GM21529 (cell line): Measurements from ENCODE around the gene DOHH.
"Not testable (repeated sequence)": the region's sequence is repeated elsewhere in the genome, so short reads cannot be mapped to it uniquely, and the experiment has no call there.

Experiments used
- ATAC-seq: cut with Tn5 transposase; IDR thresholded peaks from one replicate; pipeline ENCODE4 v1.9.1; 2021; ENCODE audit not compliant: unreplicated experiment

The DOHH gene

DNA sequence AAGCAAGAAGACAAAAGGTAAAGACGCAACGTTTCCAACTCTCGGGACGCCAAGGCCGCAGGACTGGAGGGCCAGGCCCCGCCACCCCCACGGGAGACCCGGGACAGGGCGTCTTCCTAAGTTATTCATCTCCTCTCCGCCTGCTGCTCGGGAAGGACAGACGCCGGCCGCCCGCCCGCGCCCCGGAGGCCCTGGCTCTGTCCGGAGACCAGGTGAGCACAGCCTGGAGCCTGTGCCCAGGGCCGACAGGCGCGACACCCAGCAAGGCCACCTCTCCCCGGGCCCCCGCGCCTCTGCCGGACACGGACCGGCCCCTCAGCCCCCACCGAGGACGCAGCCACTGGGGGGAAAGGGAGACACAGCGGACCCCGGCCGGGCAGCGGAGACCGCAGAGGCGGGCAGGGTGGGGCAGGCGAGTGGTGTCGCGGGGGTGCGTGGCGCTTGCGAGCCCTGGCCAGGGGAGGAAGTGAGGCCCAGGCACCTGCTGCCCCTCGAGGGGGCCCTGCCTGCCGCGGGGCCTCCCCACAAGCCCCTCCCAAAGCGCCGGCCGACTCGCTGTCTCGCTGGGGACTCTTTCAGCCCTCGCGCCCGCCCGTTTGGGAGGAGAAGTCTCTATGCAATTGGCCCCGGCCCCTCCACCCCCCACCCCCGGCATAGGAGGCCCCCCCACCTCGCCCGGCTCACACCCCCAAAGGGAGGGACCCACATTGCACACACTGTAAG is 37.3 kb downstream of the DOHH start:
- ATAC-seq, result no peak

DNA sequence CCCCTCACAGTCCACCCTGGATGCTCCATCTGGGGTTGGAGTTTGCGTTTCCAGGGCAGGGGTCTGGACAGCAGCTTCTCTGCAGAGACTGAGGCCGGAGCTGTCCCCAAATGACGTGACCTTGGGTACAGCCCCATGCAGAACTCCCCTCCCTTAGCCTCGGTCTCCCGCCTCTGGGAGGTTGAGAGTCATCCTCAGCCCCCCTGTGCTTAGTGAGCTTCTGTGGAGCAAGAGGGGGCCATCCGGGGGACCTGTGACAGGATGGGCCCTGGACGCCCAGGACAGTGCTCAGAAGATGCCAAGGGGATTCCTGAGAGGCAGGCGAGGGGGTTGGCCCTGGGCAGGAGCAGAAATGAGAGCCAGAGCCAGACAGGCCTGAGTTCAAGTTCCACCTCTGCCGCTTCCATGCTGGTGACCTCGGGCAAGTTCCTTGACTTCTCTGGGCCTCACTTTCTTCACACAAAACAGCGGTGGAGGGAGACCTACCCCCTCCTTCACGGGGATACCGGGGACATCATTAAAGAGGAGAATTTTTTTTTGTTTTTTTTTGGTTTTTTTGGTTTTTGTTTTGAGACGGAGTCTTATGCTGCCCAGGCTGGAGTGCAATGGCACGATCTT is 40.4 kb downstream of the DOHH start:
- no peak for ATAC-seq

DNA sequence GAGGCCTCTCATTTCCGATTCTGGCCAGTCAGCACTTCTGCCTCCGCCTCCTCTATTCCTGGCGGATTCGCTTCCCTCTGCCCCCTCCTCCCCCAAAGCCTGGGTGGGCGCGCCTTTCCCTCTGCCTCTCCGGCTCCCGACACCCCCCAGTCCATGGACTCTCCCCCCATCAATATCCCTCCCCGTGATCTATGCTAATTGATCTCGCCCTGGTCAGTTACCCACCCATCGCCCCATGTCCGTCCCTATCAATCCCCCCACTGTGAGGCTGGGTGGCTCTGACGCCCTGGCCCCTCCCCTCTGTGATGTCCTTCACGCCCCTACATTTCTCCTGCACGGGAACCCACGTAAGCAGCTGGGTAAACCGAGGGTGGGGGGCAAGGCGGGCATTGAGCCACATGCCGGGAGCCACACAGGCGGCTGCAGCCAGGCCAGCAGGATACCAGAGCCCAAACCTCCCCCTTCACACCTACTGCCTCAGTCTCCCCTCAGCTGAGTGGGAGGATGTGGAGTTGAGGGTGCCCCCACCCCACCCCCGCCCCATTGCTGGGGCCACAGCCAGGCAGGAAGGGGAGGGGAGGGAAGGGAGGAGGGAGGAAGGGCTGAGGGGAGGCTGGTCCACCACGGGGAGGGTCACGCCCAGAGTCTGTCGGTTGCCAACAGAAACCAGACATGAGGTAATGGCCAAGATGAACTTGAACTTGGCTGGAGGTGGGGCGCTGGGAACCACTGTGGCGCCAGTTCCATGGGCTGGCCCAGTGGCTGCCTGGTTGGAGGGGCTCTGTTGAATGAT is 41.2 kb downstream of the DOHH start:
- no peak for ATAC-seq

DNA sequence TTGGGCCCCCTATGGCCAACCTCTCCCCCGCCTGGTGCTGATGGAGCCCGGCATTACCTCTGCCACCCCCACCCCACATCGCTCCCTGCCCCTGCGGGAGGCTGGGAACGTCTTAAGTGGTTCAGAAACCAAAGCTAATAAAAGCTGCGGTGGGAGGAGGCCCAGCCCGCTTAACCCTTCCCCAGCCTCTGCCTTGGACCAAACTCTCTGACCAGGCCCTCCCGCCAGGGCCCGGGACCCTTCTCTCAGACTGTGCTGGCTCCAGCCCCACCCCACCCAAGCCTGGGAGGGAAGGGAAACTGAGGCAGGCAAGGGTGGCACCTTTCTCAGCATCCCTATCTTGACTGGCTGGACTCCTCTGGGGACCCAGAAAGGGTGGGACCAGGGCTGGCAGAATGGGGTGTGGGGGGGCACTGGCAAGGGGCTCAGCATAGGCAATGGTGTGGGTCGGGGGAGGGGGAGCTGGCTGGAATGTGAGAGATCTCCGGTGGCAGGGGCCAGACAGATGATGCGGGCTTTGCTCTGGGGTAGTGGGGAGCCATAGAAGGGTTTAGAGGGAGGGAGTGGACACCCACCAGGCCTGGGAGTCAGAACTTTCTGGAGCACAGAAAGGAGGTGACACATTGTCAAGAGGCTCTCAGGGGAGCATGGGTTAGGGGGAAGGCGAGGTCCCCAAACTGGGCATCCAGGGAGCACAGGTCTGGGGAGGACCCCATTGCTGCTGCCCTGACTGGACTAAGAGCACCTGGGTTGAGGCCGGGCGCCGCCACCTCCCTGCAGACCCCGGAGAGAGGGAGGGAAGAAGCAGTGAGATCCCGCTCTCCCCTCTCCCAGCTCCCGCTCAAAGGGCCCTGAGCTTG is 42.0 kb downstream of the DOHH start:
- ATAC-seq, result no peak

DNA sequence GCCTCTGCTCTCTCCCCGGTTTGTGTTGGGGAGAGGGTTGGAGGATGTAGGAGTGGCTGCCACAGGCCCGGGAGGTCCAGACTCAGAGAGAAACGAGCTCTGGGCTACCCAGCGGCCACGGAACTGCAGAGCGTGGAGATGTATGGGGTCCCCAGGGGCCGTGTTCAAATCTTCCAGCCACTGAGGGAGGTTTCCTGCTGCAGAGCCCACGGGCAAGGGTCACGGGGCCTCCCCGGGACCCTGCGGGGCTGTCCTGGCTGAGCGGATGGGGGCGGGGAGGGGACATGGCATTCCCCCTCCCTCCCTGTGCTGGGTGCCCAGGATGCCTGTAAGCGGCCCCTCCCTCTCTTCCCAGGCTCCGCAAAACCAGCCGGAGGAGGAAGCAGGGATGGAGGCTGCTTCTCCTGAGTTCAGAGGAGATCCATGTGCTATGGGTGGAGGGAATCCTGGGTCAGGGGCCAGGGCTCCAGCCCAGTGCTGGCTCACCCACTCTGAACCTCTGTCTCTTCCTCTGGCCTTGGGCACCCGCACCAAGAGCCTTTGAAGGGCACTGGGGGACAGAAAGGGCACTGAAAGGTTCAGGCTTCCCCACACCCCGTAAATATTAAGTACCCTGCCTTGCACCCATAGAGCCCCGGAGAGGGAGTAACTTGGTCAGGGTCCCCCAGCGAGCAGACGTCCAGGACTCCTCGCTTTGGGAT is 42.8 kb downstream of the DOHH start:
- ATAC-seq, result no peak

DNA sequence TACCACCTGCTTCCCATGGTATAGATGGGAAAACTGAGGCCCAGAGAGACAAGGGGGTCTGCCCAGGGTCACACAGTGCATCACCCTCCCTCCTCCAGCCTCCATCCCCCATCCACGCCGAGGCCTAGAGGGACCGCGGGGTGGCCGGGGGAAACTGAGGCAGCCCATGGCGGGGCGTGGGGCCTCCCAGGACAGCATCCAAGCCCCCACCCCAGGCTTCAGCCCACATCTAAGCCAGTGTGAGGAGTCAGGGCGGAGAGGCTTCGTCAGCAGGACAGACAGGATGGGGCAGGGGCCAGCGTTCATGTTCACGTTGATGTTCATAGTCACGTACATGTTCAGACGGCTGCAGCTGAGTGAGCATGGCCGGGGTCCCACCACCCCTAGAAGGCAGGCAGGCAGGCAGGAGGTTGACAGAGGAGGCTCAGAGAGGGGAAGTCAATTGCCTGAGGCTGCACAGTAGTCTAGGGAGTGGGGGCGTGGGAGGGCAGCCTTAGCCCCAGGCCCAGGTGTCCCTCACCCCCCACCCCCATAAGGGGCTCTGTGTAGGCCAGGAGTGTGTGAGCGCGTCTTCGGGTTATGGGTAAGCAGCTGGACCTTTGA is 43.4 kb downstream of the DOHH start:
- no peak for ATAC-seq

DNA sequence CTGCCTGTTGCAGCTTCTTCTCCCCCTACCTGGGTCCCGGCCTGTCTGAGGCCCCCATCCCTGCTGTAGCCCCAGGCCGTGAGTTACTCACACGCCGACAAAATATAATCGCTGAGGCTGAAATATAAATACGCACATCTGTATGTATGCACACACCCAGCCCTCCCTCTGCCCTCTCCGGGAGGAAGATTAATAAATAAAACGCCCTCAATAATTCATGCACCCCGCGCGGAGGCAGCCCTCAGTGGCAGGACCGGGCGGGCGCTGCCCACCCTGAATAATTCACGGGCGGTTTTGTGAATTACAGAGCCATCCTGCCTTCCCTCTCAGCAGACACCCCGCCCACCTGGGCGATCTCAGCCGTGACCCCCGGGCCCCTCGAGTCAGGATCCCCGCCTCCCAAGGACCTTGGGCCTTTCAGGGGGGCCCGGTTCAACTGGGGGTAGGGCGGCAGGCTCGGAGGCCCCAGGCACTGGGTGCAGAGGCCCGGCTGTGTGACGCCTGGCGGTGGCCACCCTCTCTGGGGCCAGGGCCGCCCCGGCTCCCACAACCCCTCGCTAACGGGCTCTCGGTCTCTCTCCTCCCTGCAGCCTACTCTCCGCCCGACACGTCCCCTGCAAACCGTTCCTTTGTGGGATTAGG is 44.4 kb downstream of the DOHH start:
- ATAC-seq, result no peak

DNA sequence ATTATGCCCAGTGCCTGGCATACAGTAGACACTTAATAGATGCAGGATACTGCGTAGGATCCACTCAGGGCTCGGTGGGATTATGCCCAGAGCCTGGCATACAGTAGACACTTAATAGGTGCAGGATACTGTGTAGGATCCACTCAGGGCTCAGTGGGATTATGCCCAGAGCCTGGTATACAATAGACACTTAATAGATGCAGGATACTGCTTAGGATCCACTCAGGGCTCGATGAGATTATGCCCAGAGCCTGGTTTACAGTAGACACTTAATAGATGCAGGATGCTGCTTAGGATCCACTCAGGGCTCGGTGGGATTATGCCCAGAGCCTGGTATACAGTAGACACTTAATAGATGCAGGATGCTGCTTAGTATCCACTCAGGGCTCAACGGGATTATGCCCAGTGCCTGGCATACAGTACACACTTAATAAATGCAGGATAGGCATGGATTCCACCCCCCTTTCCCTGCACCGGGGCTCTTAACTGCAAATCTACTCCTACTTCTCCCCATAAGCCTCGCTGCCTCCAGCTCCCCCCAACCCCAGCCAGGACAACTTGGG is 45.0 kb downstream of the DOHH start:
- no peak for ATAC-seq

DNA sequence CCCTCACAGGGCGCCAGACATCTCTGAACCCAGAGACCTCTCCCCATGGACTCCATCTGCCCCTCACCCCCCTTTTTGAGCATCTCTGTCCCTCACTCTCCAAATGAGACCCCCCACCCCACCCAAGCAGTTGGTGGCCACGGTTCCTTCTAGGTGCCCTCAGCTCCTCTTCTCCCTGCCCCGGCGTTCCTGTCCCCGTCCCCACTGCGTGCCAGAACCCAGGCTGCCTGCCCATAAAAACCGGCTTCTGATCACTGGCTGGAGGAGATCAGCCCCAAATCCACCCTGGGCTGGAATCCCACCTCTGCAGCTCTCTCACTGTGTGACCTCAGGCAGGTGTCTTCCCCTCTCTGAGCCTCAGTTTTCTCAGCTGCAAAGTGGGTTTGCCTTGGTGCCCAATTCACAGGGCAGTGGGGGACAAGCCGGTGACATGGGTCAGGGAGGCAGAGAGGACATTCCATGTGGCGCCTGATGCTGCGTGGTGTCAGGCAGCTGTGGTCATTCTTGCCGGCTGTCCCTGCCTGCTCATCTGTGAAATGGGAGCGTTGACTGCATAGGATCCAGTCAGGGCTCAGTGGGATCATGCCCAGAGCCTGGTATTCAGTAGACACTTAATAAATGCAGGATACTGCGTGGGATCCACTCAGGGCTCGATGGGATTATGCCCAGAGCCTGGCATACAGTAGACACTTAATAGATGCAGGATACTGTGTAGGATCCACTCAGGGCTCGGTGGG is 45.6 kb downstream of the DOHH start:
- no peak for ATAC-seq

DNA sequence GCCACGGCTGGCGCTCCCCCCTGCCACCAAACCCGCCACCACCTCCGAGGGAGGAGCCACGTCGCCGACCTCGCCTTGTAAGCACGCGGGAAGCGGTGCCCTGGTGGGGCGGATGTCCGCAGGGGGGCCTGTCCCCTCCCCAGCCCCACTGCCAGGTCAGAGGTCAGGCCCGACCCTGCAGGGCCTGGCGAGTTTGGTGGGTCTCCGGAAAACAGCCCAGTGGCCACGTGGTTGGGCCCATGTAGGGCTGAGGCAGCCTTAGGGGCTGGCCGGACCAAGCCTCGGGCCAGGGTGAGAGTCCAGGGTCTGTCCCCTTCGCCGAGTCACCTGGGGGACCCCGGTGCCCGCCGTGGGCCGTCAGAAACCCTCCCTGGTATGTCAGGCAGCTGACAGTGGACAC is 46.6 kb downstream of the DOHH start:
- no peak for ATAC-seq

DNA sequence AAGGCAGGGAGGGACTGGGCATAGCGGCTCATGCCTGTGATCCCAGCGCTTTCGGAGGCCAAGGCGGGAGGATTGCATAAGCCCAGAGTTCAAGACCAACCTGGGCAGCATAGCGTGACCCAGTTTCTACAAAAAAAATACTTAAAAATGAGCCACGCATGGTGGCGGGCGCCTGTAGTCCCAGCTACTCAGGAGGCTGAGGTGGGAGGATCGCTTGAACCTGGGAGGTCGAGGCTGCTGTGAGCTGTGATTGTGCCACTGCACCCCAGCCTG is 47.6 kb downstream of the DOHH start:
- ATAC-seq, result not testable (repeated sequence)

DNA sequence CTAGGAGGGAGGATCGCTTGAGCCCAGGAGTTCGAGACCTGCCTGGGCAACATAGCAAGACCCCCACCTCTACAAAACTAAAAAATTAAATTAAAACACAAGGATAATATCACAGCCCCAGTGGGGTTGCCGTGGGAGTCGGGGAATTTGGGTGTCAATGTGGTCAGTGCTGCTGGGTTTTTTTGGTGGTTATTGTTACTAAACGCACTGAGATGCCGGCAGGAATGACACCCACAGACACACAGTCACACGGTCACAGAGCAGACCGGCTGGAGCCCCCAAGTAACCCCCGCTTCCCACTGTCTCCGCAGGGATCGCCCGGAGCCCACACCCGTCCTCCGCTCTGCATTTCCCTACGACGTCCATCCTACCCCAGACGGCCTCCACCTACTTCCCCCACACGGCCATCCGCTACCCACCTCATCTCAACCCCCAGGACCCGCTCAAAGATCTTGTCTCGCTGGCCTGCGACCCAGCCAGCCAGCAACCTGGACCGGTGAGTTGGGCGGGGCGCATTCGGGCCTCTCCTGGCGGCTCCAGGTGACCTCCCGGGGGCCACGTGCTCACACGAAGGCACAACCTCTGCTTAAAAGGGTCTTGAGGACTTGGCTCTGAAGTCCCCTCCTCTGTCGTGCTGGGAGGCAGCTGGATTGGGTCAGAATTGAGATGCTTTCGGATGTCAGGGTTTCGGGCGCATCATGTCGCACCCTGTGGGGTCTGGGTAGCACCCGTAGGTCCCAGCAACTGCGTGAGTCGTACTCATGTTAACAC is 48.1 kb downstream of the DOHH start:
- no peak for ATAC-seq

DNA sequence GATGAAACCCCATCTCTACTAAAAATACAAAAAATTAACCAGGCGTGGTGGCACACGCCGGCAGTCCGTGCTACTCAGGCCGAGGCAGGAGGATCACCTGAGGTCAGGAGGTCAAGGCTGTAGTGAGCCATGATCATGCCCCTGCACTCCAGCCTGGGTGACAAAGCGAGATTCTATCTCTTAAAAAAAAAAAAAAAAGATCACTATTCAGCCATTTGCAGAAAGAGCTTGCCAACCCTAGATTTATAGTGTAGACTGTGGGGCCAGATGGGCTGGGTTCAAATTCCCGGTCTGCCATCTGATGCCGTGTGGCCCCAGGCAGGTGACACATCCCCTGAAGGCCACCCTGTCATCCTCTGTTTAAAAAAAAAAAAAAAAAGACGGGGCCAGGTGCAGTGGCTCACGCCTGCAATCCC is 49.0 kb downstream of the DOHH start:
- ATAC-seq, result no peak

DNA sequence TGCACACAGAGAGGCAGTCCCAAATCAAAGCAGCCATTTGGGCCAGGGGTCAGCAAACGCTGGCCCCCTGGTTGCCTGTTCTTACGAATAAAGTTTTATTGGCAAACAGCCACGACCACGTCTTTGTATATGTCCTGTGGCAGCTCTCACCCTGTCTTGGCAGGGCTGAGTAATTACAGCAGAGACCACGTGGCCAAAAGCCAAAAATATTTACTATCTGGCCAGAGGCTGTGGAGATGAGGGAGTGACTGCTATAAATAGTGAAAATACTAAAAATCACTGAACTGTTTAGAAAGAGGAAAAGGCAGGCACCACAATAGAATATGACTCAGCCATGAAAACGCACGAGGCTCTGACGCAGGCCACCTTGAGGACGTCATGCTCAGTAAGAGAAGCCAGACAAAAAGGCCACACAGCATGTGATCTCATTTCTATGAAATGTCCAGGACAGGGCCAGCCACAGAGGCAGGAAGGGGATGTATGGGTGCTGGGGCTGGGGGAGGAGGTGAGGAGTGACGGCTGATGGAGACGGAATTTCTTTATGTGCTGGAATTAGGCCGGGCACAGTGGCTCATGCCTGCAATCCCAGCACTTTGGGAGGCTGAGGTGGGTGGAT is 49.6 kb downstream of the DOHH start:
- ATAC-seq, result no peak

DNA sequence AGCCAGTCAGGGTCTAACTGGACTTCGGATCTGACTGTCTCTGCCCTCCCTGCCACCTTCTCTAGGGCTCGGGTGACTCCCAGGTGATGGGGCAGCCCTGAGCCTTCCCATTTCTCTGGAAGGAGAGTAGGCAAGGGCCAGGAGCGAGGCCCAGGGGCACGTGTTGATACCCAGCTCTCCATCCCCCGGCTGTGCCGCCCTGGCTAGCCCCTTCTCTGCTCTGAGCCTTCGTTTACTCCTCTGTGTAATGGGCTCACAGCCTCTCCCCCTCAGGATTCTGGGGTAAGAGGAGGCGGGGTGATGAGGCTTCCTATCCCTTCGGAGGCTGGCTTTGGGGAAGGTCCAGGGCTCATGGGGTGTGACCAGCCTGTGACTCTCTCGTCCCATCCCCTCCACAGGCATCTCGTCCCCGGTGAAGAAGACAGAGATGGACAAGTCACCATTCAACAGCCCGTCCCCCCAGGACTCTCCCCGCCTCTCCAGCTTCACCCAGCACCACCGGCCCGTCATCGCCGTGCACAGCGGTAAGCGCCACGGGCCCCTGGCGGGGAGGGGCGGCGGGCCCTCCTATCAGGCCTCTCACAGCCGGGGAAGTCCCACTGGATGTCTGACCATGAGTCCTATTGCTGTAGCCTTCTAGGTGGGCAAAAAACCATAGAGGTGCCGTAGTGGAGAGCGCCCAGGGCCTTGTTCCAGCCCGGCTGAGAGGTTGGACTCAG is 51.7 kb downstream of the DOHH start:
- no peak for ATAC-seq

DNA sequence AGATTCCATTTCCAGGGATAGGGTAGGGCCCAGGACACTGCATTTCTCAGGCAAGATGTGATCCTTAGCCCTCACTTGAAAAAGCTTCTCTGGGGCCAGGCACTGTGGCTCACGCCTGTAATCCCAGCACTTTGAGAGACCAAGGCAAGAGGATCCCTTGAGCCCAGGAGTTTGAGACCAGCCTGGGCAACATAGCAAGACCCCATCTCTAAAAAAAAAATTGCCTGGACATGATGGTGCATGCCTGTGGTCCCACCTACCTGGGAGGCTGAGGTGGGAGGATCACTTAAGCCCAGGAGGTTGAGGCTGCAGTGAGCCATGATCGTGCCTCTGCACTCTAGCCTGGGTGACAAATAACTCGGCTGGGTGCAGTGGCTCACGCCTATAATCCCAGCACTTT is 53.8 kb downstream of the DOHH start:
- not testable (repeated sequence) for ATAC-seq

DNA sequence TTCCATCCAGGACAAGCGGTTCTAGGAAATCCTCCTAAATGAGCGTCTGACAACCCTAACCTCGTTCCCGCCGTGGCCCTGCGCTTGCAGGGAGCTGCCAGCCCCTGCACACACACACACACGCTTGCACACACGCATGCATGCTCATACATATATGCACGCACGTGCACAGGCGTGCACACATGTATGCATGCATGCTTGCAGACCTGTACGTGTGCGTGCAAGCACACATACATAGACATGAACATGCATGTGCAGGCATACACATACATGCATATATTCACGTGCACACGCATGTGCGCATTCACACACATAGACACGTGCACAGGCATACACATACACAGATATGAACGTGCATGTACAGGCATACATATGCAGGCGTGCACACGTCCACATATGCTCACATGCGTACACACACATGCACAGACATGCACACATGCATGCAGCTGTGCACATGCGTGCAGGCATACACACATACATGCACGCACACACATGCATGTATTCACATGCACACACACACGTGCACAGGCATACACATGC is 55.7 kb downstream of the DOHH start:
- no peak for ATAC-seq
